ENCODE data around the gene HOXD8. TPM values are rescaled to one million over a fixed set of nuclear protein-coding genes. Genes with fewer than 3 reads are reported as not detected.

The HOXD8 gene
- total RNA-seq, 1 experiment from 2014 or later, result not detected

- DNase-seq (ENCODE audit: low read depth, low spot score) (no peak), ATAC-seq (no peak)
- in situ Hi-C loops (cut with HindIII; ENCODE audit: low pct_unique_long_range_greater_than_20kb, low sequenced_read_pairs) (no loop called here), intact Hi-C loops (cut with micrococcal nuclease; ENCODE audit: unreplicated experiment) (no loop called here)
- no peak overlapping the region for H3K27ac ChIP-seq (ENCODE audit: low read length)
- no peak overlapping the region for H3K4me3 ChIP-seq (ENCODE audit: low read depth in 2 of 2, low read length in 2 of 2)
- H3K9me3 ChIP-seq (ENCODE audit: control insufficient read depth, insufficient read depth, low read depth, low read length), result no peaks in the 10 kb centered on the region
- H3K36me3 ChIP-seq (ENCODE audit: control insufficient read depth, insufficient read depth, low read length), result no peaks in the 10 kb centered on the region
- no TSS peak for BruUV-seq (replicated peaks)
- ChIA-PET CTCF (no interaction called here), POLR2A (no interaction called here)
- no peaks in the 10 kb centered on the region for H3K27me3 ChIP-seq (ENCODE audit: control insufficient read depth, insufficient read depth, low read length)
- no peaks in the 10 kb centered on the region for H3K4me1 ChIP-seq (ENCODE audit: control insufficient read depth, insufficient read depth, low read length)
- TF ChIP-seq, protein P1, sequence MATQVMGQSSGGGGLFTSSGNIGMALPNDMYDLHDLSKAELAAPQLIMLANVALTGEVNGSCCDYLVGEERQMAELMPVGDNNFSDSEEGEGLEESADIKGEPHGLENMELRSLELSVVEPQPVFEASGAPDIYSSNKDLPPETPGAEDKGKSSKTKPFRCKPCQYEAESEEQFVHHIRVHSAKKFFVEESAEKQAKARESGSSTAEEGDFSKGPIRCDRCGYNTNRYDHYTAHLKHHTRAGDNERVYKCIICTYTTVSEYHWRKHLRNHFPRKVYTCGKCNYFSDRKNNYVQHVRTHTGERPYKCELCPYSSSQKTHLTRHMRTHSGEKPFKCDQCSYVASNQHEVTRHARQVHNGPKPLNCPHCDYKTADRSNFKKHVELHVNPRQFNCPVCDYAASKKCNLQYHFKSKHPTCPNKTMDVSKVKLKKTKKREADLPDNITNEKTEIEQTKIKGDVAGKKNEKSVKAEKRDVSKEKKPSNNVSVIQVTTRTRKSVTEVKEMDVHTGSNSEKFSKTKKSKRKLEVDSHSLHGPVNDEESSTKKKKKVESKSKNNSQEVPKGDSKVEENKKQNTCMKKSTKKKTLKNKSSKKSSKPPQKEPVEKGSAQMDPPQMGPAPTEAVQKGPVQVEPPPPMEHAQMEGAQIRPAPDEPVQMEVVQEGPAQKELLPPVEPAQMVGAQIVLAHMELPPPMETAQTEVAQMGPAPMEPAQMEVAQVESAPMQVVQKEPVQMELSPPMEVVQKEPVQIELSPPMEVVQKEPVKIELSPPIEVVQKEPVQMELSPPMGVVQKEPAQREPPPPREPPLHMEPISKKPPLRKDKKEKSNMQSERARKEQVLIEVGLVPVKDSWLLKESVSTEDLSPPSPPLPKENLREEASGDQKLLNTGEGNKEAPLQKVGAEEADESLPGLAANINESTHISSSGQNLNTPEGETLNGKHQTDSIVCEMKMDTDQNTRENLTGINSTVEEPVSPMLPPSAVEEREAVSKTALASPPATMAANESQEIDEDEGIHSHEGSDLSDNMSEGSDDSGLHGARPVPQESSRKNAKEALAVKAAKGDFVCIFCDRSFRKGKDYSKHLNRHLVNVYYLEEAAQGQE (IDR thresholded peaks at IDR 0.05; ENCODE audit: insufficient read depth in 1 of 2, low read depth in 2 of 2, low read length in 1 of 2), result no peak
- no peak for TF ChIP-seq SIN3A (IDR thresholded peaks at IDR 0.05; ENCODE audit: borderline replicate concordance, insufficient read depth, low read depth, low read length)
- no peak for TF ChIP-seq CTCF (IDR thresholded peaks at IDR 0.05)
- TF ChIP-seq TCF7L2 (IDR thresholded peaks at IDR 0.05; ENCODE audit: low read depth, low read length), result no peak
- TF ChIP-seq POLR2AphosphoS5 (IDR thresholded peaks at IDR 0.05; ENCODE audit: low read depth, low read length), result no peak
Observed at GRCh38 chr2:176169181-176169580, 39.7 kb downstream of the HOXD8 start.

DNA sequence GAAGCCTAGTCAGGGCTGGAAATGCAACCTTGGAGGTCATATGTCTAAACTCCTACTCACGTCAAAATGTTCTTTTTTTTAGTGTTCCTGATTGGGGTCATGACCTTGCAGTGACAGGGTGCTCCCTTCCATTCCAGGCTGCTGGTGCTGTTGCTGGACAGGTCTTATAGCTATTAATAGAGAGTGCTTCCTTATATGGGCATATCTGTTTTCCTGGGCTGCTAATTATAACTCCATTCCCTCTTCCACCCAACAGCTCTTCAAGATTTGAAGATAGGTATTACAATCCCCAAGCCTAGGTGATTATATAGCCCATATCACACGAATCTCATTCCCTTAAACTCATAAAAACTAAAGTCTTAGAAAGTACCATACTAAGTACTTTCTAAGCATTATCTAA is 40.2 kb downstream of the HOXD8 start:
- Histone ChIP-seq H3K27me3 (ENCODE audit: control insufficient read depth, insufficient read depth, low read length) (no peaks in the 10 kb centered on the region), H3K4me1 (ENCODE audit: control insufficient read depth, insufficient read depth, low read length) (no peaks in the 10 kb centered on the region), H3K4me3 (ENCODE audit: low read depth in 2 of 2, low read length in 2 of 2) (no peak overlapping the region), H3K9me3 (ENCODE audit: control insufficient read depth, insufficient read depth, low read depth, low read length) (no peaks in the 10 kb centered on the region), H3K27ac (ENCODE audit: low read length) (no peak overlapping the region), H3K36me3 (ENCODE audit: control insufficient read depth, insufficient read depth, low read length) (no peaks in the 10 kb centered on the region)
- no TSS peak for BruUV-seq (replicated peaks)
- TF ChIP-seq POLR2AphosphoS5 (IDR thresholded peaks at IDR 0.05; ENCODE audit: low read depth, low read length) (no peak), SIN3A (IDR thresholded peaks at IDR 0.05; ENCODE audit: borderline replicate concordance, insufficient read depth, low read depth, low read length) (no peak), TCF7L2 (IDR thresholded peaks at IDR 0.05; ENCODE audit: low read depth, low read length) (no peak), CTCF (IDR thresholded peaks at IDR 0.05) (no peak)
- TF ChIP-seq, protein P1 (IDR thresholded peaks at IDR 0.05; ENCODE audit: insufficient read depth in 1 of 2, low read depth in 2 of 2, low read length in 1 of 2), result no peak
- ChIA-PET CTCF (no interaction called here), POLR2A (no interaction called here)
- in situ Hi-C loops (cut with HindIII; ENCODE audit: low pct_unique_long_range_greater_than_20kb, low sequenced_read_pairs), result no loop called here
- ATAC-seq (no peak), DNase-seq (ENCODE audit: low read depth, low spot score) (no peak)
- intact Hi-C loops (cut with micrococcal nuclease; ENCODE audit: unreplicated experiment), result no loop called here
